Activated gamma-delta T cell (primary cell): ENCODE results near the gene SORL1.

Experiments
- DNase-seq: peaks from one replicate; lab custom pipeline; 2025; lab: John Stamatoyannopoulos, UW

SORL1 gene

DNA sequence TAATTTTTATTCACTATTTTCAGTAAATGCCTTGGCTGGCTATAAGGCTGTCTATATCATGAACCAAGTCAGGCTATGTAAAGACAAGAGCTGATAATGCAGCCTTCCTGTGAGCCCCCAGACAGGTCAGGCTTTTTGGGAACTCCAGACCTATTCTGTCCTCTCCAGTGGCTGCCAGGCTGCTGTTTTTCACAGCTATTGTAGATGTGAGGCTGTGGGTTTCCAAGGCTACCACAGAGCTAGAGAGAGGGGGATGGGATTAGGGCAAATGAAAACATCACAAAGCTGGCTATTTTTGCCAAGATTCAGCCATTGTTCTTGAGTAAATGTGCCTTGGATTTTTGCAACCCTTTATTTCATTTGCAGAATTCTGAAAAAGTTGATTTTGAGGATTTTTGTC lies 56.3 kb downstream of the SORL1 start:
- no peak for DNase-seq

- no peak for DNase-seq
Observed at GRCh38 chr11:121510438-121510837, 58.3 kb downstream of the SORL1 start.

GRCh38 chr11:121512468-121513465 lies 60.7 kb downstream of the SORL1 start:
- no peak for DNase-seq

- DNase-seq: no peak
Observed at GRCh38 chr11:121513807-121514206, 61.7 kb downstream of the SORL1 start.

- no peak for DNase-seq
Observed at GRCh38 chr11:121514432-121515334, 62.6 kb downstream of the SORL1 start.

- no peak for DNase-seq
Observed at GRCh38 chr11:121515335-121515671, 63.2 kb downstream of the SORL1 start.

DNA sequence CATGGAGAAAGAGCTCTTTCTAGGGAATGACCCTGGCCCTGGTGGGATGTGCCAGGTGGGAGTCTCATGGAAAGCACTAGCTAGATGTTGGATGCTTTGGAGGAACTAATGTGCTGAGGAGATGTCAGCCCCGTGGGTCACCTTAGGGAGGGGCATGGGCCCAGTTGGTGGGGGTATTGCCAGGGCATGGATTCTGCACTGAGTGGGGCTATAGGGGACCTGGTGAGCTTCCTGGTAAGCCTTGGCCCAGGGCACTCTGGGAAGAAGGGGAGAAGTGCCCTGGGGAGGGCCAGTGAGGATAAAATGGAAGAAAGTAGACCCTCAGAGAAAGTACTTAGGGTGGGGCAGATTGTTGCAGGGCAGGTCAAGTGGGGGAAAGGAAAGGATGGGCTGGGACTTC lies 65.9 kb downstream of the SORL1 start:
- no peak for DNase-seq

- DNase-seq: no peak
Observed at GRCh38 chr11:121520243-121521144, 68.4 kb downstream of the SORL1 start.

GRCh38 chr11:121521145-121522042 lies 69.3 kb downstream of the SORL1 start:
- DNase-seq: no peak

- no peak for DNase-seq
Observed at GRCh38 chr11:121522043-121522941, 70.2 kb downstream of the SORL1 start.

DNA sequence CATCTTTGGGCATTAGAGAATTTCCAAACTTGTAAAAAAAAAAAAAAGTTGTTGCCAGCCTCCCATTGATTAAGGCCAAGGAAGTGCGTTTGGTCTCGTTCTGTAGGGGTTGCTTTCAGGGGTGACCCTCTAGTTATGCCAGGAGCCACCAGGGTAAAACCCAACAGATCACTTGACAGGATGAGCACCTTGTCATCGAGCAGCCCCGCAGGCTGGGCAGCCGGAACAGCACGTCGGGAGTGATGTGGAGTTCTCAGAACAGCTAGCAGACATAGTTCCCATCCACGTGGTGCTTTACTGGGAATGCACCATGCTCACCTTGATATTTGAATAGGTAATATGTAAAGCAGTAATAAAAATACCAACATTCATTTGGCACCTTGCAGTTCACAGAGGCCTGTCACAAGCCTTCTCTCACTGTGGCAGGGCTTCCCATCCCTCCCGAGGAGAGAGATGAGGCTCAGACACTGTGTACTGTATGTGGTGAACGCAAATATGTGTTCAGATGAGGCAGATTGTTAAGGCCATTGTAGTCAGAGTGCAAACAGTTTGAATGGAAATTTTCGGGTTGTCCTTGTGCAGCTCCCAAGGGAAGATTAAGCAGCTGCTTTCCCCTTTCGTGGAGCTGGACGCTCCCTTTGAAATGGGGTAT lies 71.6 kb downstream of the SORL1 start:
- no peak for DNase-seq

- DNase-seq: no peak
Observed at GRCh38 chr11:121524233-121524631, 72.1 kb downstream of the SORL1 start.

- DNase-seq: no peak
Observed at GRCh38 chr11:121525376-121525775, 73.3 kb downstream of the SORL1 start.

DNA sequence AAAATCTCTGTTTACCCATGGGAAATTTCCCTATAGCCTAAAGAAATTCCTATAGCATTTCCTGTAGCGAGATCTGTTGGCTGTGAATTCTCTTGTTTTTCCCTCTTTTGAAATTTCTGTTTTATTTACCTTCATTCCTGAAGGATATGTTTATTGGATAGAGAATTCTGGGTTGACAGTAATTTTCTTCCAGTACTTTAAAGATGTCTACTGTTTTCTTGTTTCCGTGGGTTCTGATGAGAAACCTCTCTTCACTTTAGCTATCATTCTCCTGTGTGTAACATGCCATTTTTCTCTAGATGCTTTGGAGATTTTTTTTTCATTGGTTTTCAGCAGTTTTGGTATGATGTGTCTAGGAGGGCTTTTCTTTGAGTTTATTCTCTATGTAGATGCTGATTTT lies 78.1 kb downstream of the SORL1 start:
- no peak for DNase-seq

- no peak for DNase-seq
Observed at GRCh38 chr11:121533601-121534000, 81.5 kb downstream of the SORL1 start.

GRCh38 chr11:121534131-121535093 lies 82.3 kb downstream of the SORL1 start:
- no peak for DNase-seq

GRCh38 chr11:121535129-121535796 lies 83.1 kb downstream of the SORL1 start:
- no peak for DNase-seq
